SK-N-DZ (cell line): ENCODE measurements around the gene CCNO.

Source experiments
- DNase-seq: peaks from one replicate; pipeline ENCODE4 v3.0.0-alpha.2; 2015; ENCODE audit warnings: low spot score

The CCNO gene

GRCh38 chr5:55222985-55223811 is 10.2 kb downstream of the CCNO start:
- no peak for DNase-seq

GRCh38 chr5:55222092-55222984 is 11.1 kb downstream of the CCNO start:
- DNase-seq, result no peak

DNA sequence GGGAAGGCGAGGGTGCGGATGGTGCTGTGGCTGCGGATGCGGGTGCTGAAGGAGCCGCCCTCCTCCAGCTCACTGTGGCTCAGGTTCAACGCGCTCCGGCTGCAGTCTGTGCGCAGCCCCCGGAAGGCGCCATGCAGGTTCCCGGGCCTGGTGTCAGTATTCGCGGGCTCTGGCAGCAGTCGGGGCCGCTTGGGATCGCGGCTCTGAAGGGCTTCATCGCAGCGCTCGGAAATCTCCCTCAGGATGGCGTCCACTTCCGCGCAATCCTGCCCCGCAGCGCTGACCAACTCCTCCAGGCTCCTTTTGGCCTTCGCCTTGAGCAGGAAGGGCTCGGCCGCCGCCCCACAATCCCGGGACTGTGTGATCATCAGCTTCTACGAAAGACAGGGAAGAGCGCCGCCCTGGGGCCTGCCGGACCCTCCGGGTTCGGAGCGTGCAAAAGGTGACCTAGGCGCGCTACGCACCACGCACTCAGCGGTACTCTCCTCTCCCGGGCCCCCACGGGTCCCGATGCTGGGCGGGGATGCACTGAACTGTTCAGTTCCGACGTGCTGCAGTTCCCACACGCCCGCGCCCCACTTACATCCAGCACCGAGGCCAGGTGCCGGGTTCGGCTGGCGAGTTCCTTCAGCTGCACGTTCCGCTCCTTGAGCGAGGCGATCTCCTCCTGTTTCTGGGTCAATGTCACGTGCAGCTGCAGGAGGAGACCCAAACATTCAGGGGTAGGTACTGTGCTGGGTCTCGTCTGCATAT is 12.8 kb downstream of the CCNO start:
- DNase-seq, result no peak

DNA sequence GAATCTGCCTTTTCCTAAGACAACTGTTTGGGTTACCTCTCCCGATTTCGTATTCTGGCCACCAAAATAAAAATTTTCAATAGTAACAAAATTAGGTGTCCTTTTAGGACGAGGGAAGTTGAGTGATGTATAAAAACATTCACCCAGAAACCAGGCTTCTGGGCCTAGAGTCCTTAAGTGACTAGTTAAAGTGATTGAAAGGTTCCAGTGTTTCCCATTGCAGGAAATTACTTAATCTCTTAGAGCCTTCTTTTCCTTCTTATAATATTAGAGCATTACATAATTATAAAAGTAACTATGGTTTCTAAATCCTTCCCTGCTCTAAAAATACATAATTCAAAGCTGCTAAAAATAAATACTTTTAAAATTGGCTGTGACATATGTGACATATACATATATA is 13.6 kb downstream of the CCNO start:
- no peak for DNase-seq

- no peak for DNase-seq
These were observed 14.4 kb downstream of the CCNO start for GRCh38 chr5:55218967-55219366.

GRCh38 chr5:55211184-55211874 is 22.1 kb downstream of the CCNO start:
- no peak for DNase-seq

- DNase-seq, result no peak
These were observed 28.4 kb downstream of the CCNO start for GRCh38 chr5:55205001-55205400.

- no peak for DNase-seq
These were observed 42.2 kb downstream of the CCNO start for GRCh38 chr5:55191165-55191564.

- no peak for DNase-seq
These were observed 44.5 kb downstream of the CCNO start for GRCh38 chr5:55188656-55189540.

GRCh38 chr5:55187370-55187769 is 46.0 kb downstream of the CCNO start:
- no peak for DNase-seq
